ENCODE results near the gene ARHGDIA.

ARHGDIA gene

GRCh38 chr17:81851423-81851822 lies 19.7 kb downstream of the ARHGDIA start:
- ChIA-PET CTCF (no interaction called here), POLR2A (interaction anchor here (1.0 to 2.1 kb wide), 6 partner anchors 8 to 18 kb away, joined by 3 to 9 read pairs (median 4); partner anchors contain the start of genes MCRIP1 and P4HB)
- TF ChIP-seq NFRKB (IDR thresholded peaks at IDR 0.05) (no peak), SUZ12 (IDR thresholded peaks at IDR 0.05) (no peak), FOXA1 (IDR thresholded peaks at IDR 0.05) (no peak), CTBP1 (IDR thresholded peaks at IDR 0.05; ENCODE audit: borderline replicate concordance) (no peak), FOXK2 (IDR thresholded peaks at IDR 0.05) (no peak), L3MBTL2 (conservative IDR thresholded peaks at IDR 0.05) (no peak), BHLHE40 (IDR thresholded peaks at IDR 0.05; ENCODE audit: borderline replicate concordance) (no peak), TARDBP (IDR thresholded peaks at IDR 0.05) (no peak), ARNT (IDR thresholded peaks at IDR 0.05) (no peak), FOXM1 (IDR thresholded peaks at IDR 0.05; ENCODE audit: borderline replicate concordance) (no peak), HDGF (IDR thresholded peaks at IDR 0.05; ENCODE audit: borderline replicate concordance) (no peak), ZNF384 (IDR thresholded peaks at IDR 0.05) (no peak), PKNOX1 (IDR thresholded peaks at IDR 0.05) (no peak), SP1 (IDR thresholded peaks at IDR 0.05) (no peak), ELF4 (IDR thresholded peaks at IDR 0.05) (no peak), LEF1 (IDR thresholded peaks at IDR 0.05; ENCODE audit: borderline replicate concordance) (no peak)
- no peak for DNase-seq (ENCODE audit: extremely low spot score)

GRCh38 chr17:81849457-81849856 lies 21.7 kb downstream of the ARHGDIA start:
- no peak for DNase-seq (ENCODE audit: extremely low spot score)
- CTCF ChIA-PET = no interaction called here
- POLR2A ChIA-PET = interaction anchor here (1.5 kb wide), 1 partner anchor 16 kb away, joined by 4 read pairs; the partner anchor contains the start of gene MCRIP1
- TF ChIP-seq NFRKB (IDR thresholded peaks at IDR 0.05) = no peak
- TF ChIP-seq L3MBTL2 (conservative IDR thresholded peaks at IDR 0.05) = no peak
- TF ChIP-seq FOXA1 (IDR thresholded peaks at IDR 0.05) = no peak
- TF ChIP-seq ELF4 (IDR thresholded peaks at IDR 0.05) = no peak

GRCh38 chr17:81846743-81847689 lies 24.1 kb downstream of the ARHGDIA start:
- TF ChIP-seq PKNOX1 (IDR thresholded peaks at IDR 0.05) = no peak
- no peak for TF ChIP-seq FOXK2 (IDR thresholded peaks at IDR 0.05)
- TF ChIP-seq NFRKB (IDR thresholded peaks at IDR 0.05) = no peak
- TF ChIP-seq HDGF (IDR thresholded peaks at IDR 0.05; ENCODE audit: borderline replicate concordance) = no peak
- TF ChIP-seq L3MBTL2 (conservative IDR thresholded peaks at IDR 0.05) = no peak
- no peak for TF ChIP-seq ZNF384 (IDR thresholded peaks at IDR 0.05)
- no peak for TF ChIP-seq BHLHE40 (IDR thresholded peaks at IDR 0.05; ENCODE audit: borderline replicate concordance)
- no peak for TF ChIP-seq SUZ12 (IDR thresholded peaks at IDR 0.05)
- TF ChIP-seq FOXM1 (IDR thresholded peaks at IDR 0.05; ENCODE audit: borderline replicate concordance) = no peak
- no peak for TF ChIP-seq SP1 (IDR thresholded peaks at IDR 0.05)
- no peak for TF ChIP-seq FOXA1 (IDR thresholded peaks at IDR 0.05)
- no peak for TF ChIP-seq LEF1 (IDR thresholded peaks at IDR 0.05; ENCODE audit: borderline replicate concordance)
- no peak for TF ChIP-seq CTBP1 (IDR thresholded peaks at IDR 0.05; ENCODE audit: borderline replicate concordance)
- no peak for TF ChIP-seq ELF4 (IDR thresholded peaks at IDR 0.05)
- no peak for TF ChIP-seq ARNT (IDR thresholded peaks at IDR 0.05)
- TF ChIP-seq TARDBP (IDR thresholded peaks at IDR 0.05) = no peak
- ChIA-PET CTCF (no interaction called here), POLR2A (interaction anchor here (0.8 kb wide), 1 partner anchor 14 kb away, joined by 4 read pairs; the partner anchor contains the start of gene MCRIP1)
- no peak for DNase-seq (ENCODE audit: extremely low spot score)

- POLR2A ChIA-PET = interaction anchor here (1.2 kb wide), 1 partner anchor 13 kb away, joined by 6 read pairs; the partner anchor contains the start of gene MCRIP1
- DNase-seq (ENCODE audit: extremely low spot score) = no peak
- CTCF ChIA-PET = no interaction called here
- no peak for TF ChIP-seq CTBP1 (IDR thresholded peaks at IDR 0.05; ENCODE audit: borderline replicate concordance)
- no peak for TF ChIP-seq ARNT (IDR thresholded peaks at IDR 0.05)
- TF ChIP-seq LEF1 (IDR thresholded peaks at IDR 0.05; ENCODE audit: borderline replicate concordance) = no peak
- no peak for TF ChIP-seq L3MBTL2 (conservative IDR thresholded peaks at IDR 0.05)
- no peak for TF ChIP-seq SP1 (IDR thresholded peaks at IDR 0.05)
- TF ChIP-seq ELF4 (IDR thresholded peaks at IDR 0.05) = no peak
- TF ChIP-seq SUZ12 (IDR thresholded peaks at IDR 0.05) = no peak
- no peak for TF ChIP-seq ZNF384 (IDR thresholded peaks at IDR 0.05)
- TF ChIP-seq NFRKB (IDR thresholded peaks at IDR 0.05) = no peak
- TF ChIP-seq FOXM1 (IDR thresholded peaks at IDR 0.05; ENCODE audit: borderline replicate concordance) = no peak
- no peak for TF ChIP-seq BHLHE40 (IDR thresholded peaks at IDR 0.05; ENCODE audit: borderline replicate concordance)
- no peak for TF ChIP-seq TARDBP (IDR thresholded peaks at IDR 0.05)
- TF ChIP-seq PKNOX1 (IDR thresholded peaks at IDR 0.05) = no peak
- TF ChIP-seq FOXA1 (IDR thresholded peaks at IDR 0.05) = no peak
- TF ChIP-seq HDGF (IDR thresholded peaks at IDR 0.05; ENCODE audit: borderline replicate concordance) = no peak
- no peak for TF ChIP-seq FOXK2 (IDR thresholded peaks at IDR 0.05)
Observed at GRCh38 chr17:81845881-81846742, 25.0 kb downstream of the ARHGDIA start.

- ChIA-PET POLR2A (interaction anchor here (1.2 kb wide), 1 partner anchor 12 kb away, joined by 6 read pairs; the partner anchor contains the start of gene MCRIP1), CTCF (no interaction called here)
- no peak for DNase-seq (ENCODE audit: extremely low spot score)
- TF ChIP-seq SUZ12 (IDR thresholded peaks at IDR 0.05) (no peak), L3MBTL2 (conservative IDR thresholded peaks at IDR 0.05) (no peak), NFRKB (IDR thresholded peaks at IDR 0.05) (no peak), HDGF (IDR thresholded peaks at IDR 0.05; ENCODE audit: borderline replicate concordance) (no peak), ELF4 (IDR thresholded peaks at IDR 0.05) (no peak), ZNF384 (IDR thresholded peaks at IDR 0.05) (no peak), FOXK2 (IDR thresholded peaks at IDR 0.05) (no peak)
Observed at GRCh38 chr17:81845361-81845760, 25.8 kb downstream of the ARHGDIA start.

Data from HEK293T (cell line).